ENCODE results near the gene TMEM63A. TPM values are rescaled to one million over a fixed set of nuclear protein-coding genes. Genes with fewer than 3 reads are reported as not detected.
A peak's percentile ranks its signal among the peaks of the same experiment; 100 is the strongest.

The TMEM63A gene
- total RNA-seq, 1 donor from 2014 or later: 4.7 TPM

DNA sequence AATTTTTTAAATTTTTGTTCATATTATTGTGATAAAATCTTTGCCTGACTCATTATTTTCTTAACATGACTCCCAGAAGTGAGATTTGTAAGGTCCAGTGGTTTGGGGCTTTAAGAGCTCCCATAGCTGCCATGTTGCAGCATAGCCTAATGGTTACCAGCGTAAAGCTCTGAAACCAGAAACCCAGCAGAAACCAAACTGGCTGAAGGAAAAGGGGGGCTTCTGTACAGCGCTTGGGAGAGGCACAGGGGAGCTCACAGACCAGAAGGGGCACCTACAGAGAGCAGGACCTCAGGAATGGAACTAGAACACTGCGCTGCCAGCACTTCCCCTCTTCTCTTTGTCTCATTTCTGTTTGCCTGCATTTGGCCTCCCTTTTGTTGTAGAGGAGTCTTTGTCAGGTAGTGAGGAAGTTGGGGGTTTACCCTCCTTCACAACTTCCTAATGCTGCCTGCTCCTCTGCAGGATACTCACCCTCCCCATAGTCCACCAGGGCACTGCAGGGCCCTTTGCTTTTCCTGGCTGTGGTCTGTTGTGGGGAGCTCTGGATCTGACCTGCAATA lies 44.5 kb upstream of the TMEM63A start:
- H3K36me3 ChIP-seq (ENCODE audit: control insufficient read depth, insufficient read depth, low read length): peaks cover 5% of the 10 kb centered on the region
- TF ChIP-seq, protein P1, sequence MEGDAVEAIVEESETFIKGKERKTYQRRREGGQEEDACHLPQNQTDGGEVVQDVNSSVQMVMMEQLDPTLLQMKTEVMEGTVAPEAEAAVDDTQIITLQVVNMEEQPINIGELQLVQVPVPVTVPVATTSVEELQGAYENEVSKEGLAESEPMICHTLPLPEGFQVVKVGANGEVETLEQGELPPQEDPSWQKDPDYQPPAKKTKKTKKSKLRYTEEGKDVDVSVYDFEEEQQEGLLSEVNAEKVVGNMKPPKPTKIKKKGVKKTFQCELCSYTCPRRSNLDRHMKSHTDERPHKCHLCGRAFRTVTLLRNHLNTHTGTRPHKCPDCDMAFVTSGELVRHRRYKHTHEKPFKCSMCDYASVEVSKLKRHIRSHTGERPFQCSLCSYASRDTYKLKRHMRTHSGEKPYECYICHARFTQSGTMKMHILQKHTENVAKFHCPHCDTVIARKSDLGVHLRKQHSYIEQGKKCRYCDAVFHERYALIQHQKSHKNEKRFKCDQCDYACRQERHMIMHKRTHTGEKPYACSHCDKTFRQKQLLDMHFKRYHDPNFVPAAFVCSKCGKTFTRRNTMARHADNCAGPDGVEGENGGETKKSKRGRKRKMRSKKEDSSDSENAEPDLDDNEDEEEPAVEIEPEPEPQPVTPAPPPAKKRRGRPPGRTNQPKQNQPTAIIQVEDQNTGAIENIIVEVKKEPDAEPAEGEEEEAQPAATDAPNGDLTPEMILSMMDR (IDR thresholded peaks at IDR 0.05; ENCODE audit: insufficient read depth, low read length, severe bottlenecking): no peak
- FAIRE-seq (no peak), DNase-seq (ENCODE audit: low read depth) (no peak)
- no peak overlapping the region for H3K4me3 ChIP-seq (ENCODE audit: low read depth, low read length)
- no peaks in the 10 kb centered on the region for H3K27me3 ChIP-seq (ENCODE audit: control insufficient read depth, insufficient read depth, low read length)

DNA sequence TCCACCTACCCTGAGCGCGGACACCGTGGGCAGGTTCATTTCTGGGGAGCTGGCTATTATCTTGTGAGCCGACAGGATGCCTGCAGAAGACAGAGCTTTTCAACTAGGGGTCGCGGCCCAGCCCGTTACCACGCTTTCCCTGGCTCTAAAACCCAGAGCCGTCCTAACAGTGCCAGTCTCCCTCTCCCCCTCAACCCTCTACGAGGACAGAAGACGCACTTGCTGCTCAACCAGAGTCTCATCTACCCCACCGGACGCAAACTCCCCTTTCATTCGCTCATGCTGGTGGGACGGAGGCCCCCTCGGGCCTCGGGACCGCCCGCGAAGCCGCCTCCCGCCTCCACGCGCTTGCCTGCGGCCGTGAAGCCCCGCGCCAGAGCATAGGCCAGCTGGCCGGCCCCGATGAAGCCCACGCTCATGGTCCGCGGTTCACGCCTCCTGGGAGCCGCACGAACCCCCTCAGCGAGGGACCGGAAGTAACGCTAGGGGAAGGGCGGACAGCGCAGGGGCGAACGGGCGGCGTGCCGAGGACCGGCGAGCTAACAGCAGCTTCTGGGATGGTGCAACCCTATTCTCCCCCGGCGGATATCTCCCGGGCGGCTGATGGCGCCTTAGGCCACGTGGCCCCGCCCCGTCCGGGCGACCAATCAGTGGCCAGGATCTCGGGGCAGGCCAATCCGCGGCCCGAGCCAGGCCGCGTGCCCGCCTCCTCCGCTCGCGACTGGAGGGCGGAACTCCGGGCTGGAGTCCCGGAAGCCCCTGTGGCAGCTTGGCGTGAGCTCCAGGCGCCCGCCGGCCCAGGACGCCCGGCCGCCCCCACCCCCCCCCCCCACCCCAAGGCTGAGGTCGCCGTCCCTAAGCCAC lies 41.7 kb upstream of the TMEM63A start, which contains the start of gene PYCR2:
Gene PYCR2 (minus strand): TSS at position 559 of the 864 bp plus-strand sequence. CDS start 140 bp downstream, at position 419.
- TF ChIP-seq, protein P1 (IDR thresholded peaks at IDR 0.05; ENCODE audit: insufficient read depth, low read length, severe bottlenecking): no peak
- Histone ChIP-seq H3K27me3 (ENCODE audit: control insufficient read depth, insufficient read depth, low read length) (no peaks in the 10 kb centered on the region), H3K4me3 (ENCODE audit: low read depth, low read length) (peak within 1 kb of the TSS; percentile 99), H3K36me3 (ENCODE audit: control insufficient read depth, insufficient read depth, low read length) (peaks cover 17% of the 10 kb centered on the region)
- DNase-seq (ENCODE audit: low read depth): peak; percentile 86
- FAIRE-seq: no peak

DNA sequence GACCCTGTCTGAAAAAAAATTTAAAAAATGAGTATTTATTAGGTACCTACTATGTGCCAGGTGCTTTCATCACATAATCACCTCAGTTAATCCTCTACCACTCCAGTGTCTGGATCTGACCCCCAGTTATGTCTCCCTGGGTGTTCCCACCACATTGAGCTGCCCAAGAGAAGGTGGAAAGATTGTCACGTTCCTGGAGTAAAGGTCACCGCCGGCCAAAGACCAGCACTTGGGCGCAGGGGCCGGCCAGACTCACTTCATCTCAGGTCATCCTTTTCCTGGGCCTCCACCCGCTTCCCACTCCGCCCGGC lies 41.2 kb upstream of the TMEM63A start:
- H3K27me3 ChIP-seq (ENCODE audit: control insufficient read depth, insufficient read depth, low read length): no peaks in the 10 kb centered on the region
- TF ChIP-seq, protein P1 (IDR thresholded peaks at IDR 0.05; ENCODE audit: insufficient read depth, low read length, severe bottlenecking): no peak
- peaks cover 17% of the 10 kb centered on the region for H3K36me3 ChIP-seq (ENCODE audit: control insufficient read depth, insufficient read depth, low read length)
- H3K4me3 ChIP-seq (ENCODE audit: low read depth, low read length): peak overlapping the region; percentile 99
- FAIRE-seq: no peak
- DNase-seq (ENCODE audit: low read depth): no peak

DNA sequence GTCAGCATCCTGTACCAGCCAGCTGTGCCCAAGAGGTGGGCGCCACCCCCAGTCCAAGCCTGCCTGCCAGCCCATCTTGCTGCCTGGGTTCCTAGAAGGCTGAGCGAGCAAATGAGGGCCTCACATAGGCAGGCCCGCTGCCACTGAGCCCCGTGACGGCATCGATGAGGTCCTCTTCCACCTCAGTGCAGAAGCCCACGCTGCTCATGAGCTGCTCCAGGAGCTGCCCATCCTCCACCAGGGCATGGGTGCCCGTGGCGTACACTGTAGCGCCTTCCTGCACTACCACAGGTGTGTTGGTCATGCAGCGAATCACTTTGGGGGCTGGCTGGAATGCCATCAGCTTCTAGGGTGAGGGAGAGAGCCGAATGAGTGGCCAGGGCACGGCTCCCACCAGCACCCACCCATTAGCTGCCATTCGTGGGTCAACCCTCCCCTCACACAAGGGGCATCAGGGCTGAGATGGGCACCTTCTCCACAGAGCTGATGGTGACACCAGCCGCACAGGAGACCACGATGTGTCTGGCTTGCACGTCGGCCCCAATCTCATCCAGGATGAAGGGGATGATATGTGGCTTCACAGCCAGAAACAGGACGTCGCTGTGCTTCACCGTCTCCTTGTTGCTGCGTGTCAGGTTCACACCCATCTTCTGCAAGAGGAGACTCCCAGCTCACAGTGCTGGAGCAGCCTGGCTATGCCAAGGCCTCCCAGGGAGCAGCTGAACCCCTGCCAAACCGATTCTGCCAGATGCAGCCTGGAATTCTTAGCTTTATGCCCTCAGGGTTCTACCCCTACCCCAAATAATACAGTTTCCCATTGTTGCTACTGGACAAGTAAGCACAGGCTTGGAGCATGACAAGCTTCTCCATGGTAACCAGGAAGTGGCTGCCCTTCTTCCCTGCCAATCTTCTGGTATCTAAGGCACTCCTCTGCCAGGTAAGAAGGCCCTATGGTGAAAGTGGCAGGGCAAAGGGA lies 39.8 kb upstream of the TMEM63A start:
- Histone ChIP-seq H3K4me3 (ENCODE audit: low read depth, low read length) (no peak overlapping the region), H3K27me3 (ENCODE audit: control insufficient read depth, insufficient read depth, low read length) (no peaks in the 10 kb centered on the region), H3K36me3 (ENCODE audit: control insufficient read depth, insufficient read depth, low read length) (peaks cover 19% of the 10 kb centered on the region)
- TF ChIP-seq, protein P1 (IDR thresholded peaks at IDR 0.05; ENCODE audit: insufficient read depth, low read length, severe bottlenecking): no peak
- peak; percentile 60 for FAIRE-seq
- DNase-seq (ENCODE audit: low read depth): peak; percentile 96

DNA sequence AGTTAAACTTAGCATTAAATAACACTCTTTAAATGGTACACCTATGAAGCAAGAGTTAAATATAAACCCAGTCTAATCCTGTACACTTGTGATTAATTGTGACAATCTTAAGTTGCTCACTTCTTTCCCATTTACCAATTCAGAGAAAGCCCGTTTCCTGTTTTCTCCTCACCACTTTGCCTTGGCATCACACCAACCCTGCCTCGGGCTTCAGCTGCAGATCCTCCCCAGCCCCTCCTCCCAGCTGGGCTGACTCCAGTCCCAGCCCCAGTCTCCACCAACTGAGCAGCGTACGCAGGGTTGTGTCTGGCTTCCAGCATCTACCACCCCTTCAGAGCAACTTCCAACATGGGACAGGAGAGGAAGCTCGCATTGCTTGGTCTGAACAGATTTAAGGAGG lies 37.7 kb upstream of the TMEM63A start:
- peaks cover 19% of the 10 kb centered on the region for H3K36me3 ChIP-seq (ENCODE audit: control insufficient read depth, insufficient read depth, low read length)
- H3K4me3 ChIP-seq (ENCODE audit: low read depth, low read length): no peak overlapping the region
- peak; percentile 93 for DNase-seq (ENCODE audit: low read depth)
- TF ChIP-seq, protein P1 (IDR thresholded peaks at IDR 0.05; ENCODE audit: insufficient read depth, low read length, severe bottlenecking): no peak
- no peak for FAIRE-seq
- no peaks in the 10 kb centered on the region for H3K27me3 ChIP-seq (ENCODE audit: control insufficient read depth, insufficient read depth, low read length)
